ENCODE data around the gene MCTP2. TPM values are rescaled to one million over a fixed set of nuclear protein-coding genes. Genes with fewer than 3 reads are reported as not detected.

Gene MCTP2
- total and polyA plus RNA-seq, 2 of the 13 experiments (the other 11 are each of a cell fraction or from before 2014, with no cell fraction given) = 5.1 to 8.6 TPM

- Histone ChIP-seq H3K4me3 (replicated peaks in 1 of 3; ENCODE audit: insufficient read depth in 1 of 3, low read depth in 2 of 3, low read length in 3 of 3) (no peak overlapping the region), H3K4me2 (ENCODE audit: low read depth, low read length) (no peak overlapping the region), H3K36me3 (replicated peaks in 1 of 2; ENCODE audit: control insufficient read depth in 1 of 2, insufficient read depth in 2 of 2, low read length in 2 of 2) (no peaks in the 10 kb centered on the region), H3K27ac (ENCODE audit: extremely low read length, insufficient read depth, low read length) (no peak overlapping the region), H2AFZ (ENCODE audit: low read length) (no peak overlapping the region), H3K9ac (ENCODE audit: insufficient read depth, low read depth, low read length) (no peak overlapping the region), H3K27me3 (ENCODE audit: control insufficient read depth in 1 of 2, insufficient read depth in 2 of 2, low read length in 2 of 2) (no peaks in the 10 kb centered on the region; a peak in 1 of 5 replicates), H3K9me3 (ENCODE audit: low read length) (no peaks in the 10 kb centered on the region), H3K4me1 (ENCODE audit: insufficient read depth, low read length) (peaks cover 6% of the 10 kb centered on the region; the same call in 1 of the 2 replicates), H4K20me1 (ENCODE audit: insufficient read depth, low read length) (no peaks in the 10 kb centered on the region), H3K79me2 (ENCODE audit: insufficient read depth, low read length) (no peaks in the 10 kb centered on the region)
- DNase-seq (ENCODE audit: low spot score) = no peak
- POLR2A ChIA-PET = no interaction called here
- no peak for FAIRE-seq
- ATAC-seq = no peak
- TF ChIP-seq TBX3 (IDR thresholded peaks at IDR 0.05; ENCODE audit: borderline replicate concordance) (no peak), ZBED4 (CRISPR knock-in tag; IDR thresholded peaks at IDR 0.05; ENCODE audit: borderline replicate concordance) (no peak), HDAC2 (CRISPR knock-in tag; IDR thresholded peaks at IDR 0.05) (no peak), ZNF816 (CRISPR knock-in tag; IDR thresholded peaks at IDR 0.05; ENCODE audit: borderline replicate concordance) (no peak), ZNF781 (CRISPR knock-in tag; IDR thresholded peaks at IDR 0.05; ENCODE audit: borderline replicate concordance, not compliant biosample characterization) (no peak), PPARG (CRISPR knock-in tag; conservative IDR thresholded peaks at IDR 0.05) (no peak), NPAS2 (CRISPR knock-in tag; IDR thresholded peaks at IDR 0.05; ENCODE audit: borderline replicate concordance) (no peak), ZNF207 (IDR thresholded peaks at IDR 0.05; ENCODE audit: borderline replicate concordance) (no peak), SUZ12 (IDR thresholded peaks at IDR 0.05; ENCODE audit: low read depth, low read length) (no peak), NFYB (CRISPR knock-in tag; IDR thresholded peaks at IDR 0.05) (no peak), SNAPC5 (CRISPR knock-in tag; IDR thresholded peaks at IDR 0.05; ENCODE audit: borderline replicate concordance) (no peak)
- intact Hi-C loops (cut with micrococcal nuclease; ENCODE audit: unreplicated experiment) = no loop called here
- CTCF ChIA-PET (ENCODE audit: low intra/inter-chr PET ratio, low total read pairs) = no interaction called here
- in situ Hi-C loops (cut with HindIII; ENCODE audit: extremely low pct_ligation_motif_present, low pct_unique_long_range_greater_than_20kb) = no loop called here
- 0% methylated on average over 2 of the region's 2 CpGs for WGBS (ENCODE audit: low lambda C conversion rate)
- BruUV-seq (replicated peaks) = no TSS peak
Measured at GRCh38 chr15:94225616-94226015, 5.7 kb upstream of the MCTP2 start.

All from HepG2 (cell line).